HG03442 (cell line): ENCODE measurements around the gene BRSK2.
"Not testable (repeated sequence)": the region's sequence is repeated elsewhere in the genome, so short reads cannot be mapped to it uniquely, and the experiment has no call there.

ENCODE experiments used
- ATAC-seq: cut with Tn5 transposase; IDR thresholded peaks from one replicate; pipeline ENCODE4 v1.9.1; 2021; ENCODE audit warnings: mild to moderate bottlenecking, moderate library complexity; ENCODE audit not compliant: unreplicated experiment

BRSK2 gene

DNA sequence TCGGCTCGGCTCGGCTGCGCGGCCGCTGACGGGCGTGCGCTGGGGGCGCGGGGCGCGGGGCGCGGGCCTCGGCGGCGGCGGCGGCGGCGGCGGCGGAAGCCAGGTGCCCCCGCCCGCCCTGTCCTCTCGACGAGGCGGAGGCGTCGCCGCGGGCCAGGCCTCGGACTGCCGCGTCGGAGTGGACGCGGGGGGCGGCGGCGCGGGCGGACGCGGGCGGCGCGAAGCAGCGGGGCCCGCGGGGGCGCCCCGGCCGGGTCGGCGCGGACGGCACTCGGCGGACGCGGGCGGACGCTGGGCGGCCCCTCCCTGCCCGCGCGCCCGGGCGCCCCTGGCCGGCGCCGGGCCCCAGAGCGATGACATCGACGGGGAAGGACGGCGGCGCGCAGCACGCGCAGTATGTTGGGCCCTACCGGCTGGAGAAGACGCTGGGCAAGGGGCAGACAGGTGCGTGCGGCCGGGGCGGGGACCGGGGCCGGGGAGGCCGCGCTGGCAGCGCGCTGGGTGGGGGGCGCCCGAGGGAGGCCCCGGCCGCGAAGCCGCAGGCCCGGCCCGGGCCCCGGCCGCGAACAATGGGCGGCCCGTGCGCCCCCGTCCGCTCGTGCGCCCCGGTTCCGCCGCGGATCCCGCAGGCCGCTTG, at the start of gene BRSK2:
Gene BRSK2, plus strand, starts transcription at position 3 of the 637 bp plus-strand sequence. Its CDS starts 351 bp downstream, at position 354.
- ATAC-seq, result no peak

DNA sequence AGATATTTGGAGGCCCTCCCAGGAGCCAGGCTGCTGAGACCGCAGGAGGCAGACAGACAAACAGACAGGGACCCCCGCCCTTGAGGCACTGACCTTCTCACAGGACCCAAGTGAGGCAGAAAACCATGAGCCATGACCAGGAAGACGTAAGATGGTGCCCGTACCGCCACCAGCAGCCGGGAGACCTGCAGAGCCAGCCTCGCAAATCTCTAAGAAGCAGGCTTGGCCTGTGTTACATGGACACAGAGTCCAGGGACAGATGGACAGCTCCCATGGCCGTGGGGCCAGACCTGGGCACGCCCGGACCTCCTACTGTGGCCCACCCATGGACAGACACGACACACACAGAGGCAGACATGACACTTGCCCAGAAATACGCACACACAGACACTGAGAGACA, 49.6 kb upstream of the BRSK2 start:
- no peak for ATAC-seq

- ATAC-seq, result not testable (repeated sequence)
Measured at GRCh38 chr11:1341226-1341625, 48.5 kb upstream of the BRSK2 start.

DNA sequence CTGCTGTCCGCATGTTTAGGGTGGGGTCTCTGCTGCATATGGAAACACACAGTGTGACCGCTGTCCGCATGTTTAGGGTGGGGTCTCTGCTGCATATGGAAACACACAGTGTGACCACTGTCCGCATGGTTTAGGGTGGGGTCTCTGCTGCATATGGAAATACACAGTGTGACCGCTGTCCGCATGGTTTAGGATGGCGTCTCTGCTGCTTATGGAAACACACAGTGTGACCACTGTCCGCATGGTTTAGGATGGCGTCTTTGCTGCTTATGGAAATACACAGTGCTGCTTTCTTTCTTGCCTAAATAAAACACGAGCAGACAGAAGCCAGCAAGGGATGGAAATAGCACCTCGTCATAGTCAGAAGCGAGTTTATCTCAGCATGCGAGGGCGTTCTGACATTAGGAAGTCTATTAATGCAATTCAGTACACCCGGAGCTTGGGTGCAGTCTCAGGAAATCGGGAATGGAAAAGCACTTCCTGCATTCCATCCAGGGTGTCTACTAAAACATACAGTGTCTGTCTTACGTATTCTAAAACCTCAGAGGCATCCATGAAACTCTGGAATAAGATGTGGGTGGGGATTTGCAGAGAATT, 47.7 kb upstream of the BRSK2 start:
- ATAC-seq, result no peak

DNA sequence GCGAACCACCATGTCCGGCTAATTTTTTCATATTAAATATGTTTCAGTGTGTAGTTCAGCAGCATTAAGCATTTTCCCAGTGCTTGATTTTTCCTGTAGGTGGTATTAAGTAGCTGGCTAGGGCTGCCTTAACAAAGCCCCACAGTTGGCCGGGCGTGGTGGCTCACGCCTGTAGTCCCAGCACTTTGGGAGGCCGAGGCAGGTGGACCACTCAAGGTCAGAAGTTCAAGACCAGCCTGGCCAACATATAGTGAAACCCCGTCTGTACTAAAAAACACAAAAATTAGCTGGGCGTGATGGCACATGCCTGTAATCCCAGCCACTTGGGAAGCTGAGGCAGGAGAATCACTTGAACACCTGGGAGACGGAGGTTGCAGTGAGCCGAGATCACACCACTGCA, 46.8 kb upstream of the BRSK2 start:
- no peak for ATAC-seq

DNA sequence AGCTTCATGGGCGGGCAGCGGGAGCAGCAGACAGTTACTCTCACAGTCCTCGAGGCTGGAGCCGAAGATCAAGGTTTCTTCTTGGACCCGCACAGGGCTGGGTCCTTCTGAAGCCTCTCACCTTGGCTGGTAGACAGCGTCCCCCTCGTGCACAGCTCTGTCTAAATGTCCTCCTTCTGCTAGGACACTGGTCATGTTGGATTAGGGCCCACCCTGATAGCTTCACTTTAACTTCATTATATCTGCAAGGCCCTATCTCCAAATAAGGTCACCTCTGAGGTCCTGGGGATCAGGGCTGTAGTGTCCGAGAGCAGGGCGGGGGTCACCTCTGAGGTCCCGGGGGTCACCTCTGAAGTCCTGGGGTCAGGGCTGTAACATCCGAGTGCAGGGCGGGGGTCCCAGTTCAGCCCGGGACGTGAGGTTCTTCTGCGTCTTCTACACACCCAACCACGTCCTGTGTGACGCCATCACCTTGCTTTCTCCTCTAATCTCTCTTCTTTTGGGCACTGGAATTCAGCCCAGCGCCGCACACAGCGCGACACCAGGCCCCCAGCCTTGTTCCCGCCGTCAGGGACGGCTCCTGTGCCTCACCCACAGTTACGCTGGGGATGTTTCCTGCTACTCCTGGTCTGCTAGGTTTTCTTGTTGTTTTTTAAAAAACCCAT, 46.2 kb upstream of the BRSK2 start:
- ATAC-seq, result no peak

GRCh38 chr11:1344056-1344635, 45.6 kb upstream of the BRSK2 start:
- ATAC-seq, result no peak

GRCh38 chr11:1345737-1346513, 43.8 kb upstream of the BRSK2 start:
- ATAC-seq, result no peak

- no peak for ATAC-seq
Measured at GRCh38 chr11:1346669-1347390, 42.9 kb upstream of the BRSK2 start.

DNA sequence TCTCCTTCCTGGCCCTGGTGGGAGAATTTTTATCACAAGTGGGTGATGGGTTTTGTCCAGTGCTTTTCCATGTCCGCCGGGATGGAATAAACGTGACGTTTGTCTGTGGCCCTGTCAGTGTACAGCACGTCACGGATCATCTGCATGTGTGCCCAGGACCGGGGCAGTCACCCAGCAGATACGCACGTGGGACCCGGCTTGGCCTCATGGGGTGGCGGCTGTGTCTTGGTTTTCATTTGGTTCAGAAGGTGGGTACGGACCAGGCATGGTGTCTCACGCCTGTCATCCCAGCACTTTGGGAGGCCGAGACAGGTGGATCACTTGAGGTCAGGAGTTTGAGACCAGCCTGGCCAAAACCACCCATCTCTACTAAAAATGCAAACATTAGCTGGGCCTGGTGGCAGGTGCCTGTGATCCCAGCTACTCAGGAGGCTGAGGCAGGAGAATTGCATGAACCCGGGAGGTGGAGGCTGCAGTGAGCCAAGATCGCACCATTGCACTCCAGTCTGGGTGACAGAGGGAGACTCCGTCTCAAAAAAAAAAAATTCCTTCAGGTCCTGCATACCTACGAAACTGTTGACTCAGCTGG, 42.2 kb upstream of the BRSK2 start:
- not testable (repeated sequence) for ATAC-seq

DNA sequence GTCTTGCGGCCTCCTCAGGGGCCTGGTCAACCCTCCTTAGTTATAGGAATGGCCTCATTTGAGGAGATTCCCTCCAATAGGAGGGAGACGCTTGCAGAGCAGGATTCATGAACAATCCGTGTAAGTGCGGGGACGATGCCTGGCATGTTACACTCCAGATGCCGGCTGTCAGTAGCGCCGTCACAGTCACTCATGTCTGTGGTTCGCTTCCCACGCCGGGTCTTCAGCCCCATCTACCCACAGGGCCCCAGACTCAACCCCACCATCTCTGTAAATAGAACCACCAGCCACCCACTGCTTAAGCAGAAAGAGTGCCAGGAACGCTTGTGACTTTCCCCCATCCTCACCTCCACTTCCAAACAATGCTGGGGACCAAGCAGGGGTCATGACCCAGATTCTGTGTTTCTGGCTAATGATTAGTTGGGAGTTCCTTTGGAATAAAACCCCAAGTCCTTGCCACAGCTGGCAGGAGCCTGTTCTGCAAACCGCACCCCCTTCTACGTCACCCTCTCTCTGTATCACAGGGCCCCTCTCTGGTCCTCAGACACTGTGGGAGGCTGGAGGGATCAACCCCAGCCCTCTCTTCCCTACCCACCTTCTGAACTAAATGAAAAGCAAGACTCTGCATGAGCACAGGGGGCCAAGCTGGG, 41.5 kb upstream of the BRSK2 start:
- ATAC-seq, result no peak

DNA sequence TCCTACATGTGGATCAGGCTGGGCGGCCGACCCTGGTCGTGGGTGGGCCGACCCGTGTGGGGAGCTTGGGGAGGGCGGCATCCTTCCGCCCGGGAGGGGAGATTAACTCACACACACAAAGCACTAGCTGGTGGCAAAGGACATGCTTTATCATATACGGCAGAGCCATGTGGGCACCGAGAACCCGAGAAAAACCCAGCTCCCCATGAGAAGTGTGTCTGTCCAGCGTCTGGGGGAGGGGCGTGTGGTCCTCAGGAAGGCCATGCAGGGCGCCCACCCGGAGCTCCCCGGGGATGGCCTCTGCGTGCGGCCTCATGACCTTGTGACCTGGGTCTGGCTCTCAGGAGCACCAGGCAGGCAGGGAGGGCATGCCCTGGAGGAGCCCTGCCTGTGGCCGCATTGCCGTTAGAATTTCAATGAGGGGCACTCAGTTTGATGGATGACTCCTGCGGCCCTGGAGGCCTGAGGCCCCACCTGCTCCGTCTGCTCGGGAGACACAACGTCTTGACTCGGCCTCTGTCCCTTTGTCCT, 40.9 kb upstream of the BRSK2 start:
- no peak for ATAC-seq

DNA sequence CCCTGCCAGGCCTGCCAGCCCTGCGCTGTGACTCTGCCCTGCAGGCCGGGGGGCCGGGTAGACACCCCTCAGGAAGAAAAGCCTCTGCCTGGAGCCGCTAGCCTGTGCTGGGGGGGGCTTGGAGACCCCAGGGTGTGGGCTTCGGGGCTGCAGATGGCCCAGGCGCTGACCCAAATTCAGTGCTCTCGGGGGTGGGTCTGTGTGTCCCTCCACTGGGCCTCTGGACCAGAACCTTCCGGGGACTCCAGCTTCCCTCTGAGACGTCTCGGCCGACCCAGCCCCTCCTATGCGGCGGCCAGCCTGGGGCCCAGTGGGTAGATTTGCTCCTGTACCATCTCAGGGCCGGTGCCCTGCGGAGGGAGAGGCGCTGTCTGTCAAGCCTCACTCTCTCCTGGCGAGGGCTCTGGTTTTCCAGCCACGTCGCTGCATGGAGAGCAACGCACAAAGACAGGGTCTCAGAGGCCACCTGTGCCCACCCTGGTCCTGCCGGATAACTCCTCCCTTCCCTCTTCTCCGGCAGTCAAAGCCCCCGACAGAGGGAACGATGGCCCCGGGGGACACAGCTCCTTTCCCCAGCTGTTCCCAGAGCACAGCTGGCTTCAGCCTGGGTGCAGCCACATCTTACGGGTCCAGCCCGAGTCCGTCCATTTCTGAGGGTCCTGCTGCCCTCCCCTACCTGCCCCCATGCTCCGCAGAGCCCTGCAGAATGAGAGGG, 40.2 kb upstream of the BRSK2 start:
- no peak for ATAC-seq

DNA sequence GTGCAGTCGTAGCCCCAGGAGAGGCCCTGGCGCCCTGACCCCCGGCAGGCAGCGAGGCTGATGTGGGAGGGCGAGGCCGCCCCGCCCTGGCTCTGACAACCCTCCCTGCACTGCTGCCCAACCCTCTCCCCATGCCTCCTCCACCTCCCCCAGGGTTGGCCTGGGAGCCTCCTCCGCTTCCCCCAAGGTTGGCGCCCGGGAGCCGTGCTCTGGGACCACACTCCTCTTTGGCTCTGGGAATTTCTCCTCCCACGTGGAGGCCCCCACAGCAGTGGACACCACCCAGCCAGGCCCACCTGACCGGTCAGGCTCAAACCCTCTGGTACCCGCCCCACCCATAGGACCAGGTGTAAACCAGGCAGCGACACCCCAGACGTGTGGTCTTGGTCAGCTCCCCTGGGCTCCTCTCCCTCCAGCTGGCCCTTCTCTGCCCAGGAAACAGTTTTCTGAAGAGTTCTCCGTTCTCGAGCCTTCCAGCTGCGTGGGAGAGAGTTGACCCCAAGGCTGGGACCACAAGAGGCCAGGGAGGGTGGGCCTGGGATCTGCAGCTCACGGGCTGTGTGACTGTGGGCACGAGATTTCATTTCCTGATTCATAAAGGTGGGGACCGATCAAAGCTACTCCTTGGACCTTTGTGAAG, 39.5 kb upstream of the BRSK2 start:
- ATAC-seq, result no peak

GRCh38 chr11:1351278-1351937, 38.3 kb upstream of the BRSK2 start:
- no peak for ATAC-seq

GRCh38 chr11:1352696-1353382, 36.9 kb upstream of the BRSK2 start:
- ATAC-seq, result no peak
